Lung (tissue), 12 donors: Measurements from ENCODE around the gene GRK4. TPM values are rescaled to one million over a fixed set of nuclear protein-coding genes. Genes with fewer than 3 reads are reported as not detected.
A peak's percentile ranks its signal among the peaks of the same experiment; 100 is the strongest.

Source experiments
- ATAC-seq: fragments of 200-7000 bp; cut with Tn5 transposase; one replicate; pipeline ENCODE4 v1.9.1; 2020; ENCODE audit warnings: moderate number of reproducible peaks; ENCODE audit not compliant: insufficient read depth, low FRiP score
- DNase-seq, 3 donors: peaks; one replicate each; pipeline ENCODE4 v3.0.0-alpha.2; 2013 to 2017
- H3K27ac ChIP-seq, 2 donors: one replicate each; pipeline ENCODE4 v1.5.1; 2013; ENCODE audit warnings: mild to moderate bottlenecking in 2 of 2, moderate library complexity in 2 of 2, control low read depth in 1 of 2, inconsistent platforms in 1 of 2, low read depth in 1 of 2, low read length in 1 of 2
- H3K27me3 ChIP-seq, 3 donors: one replicate each; pipeline ENCODE4 v1.5.1; 2013; ENCODE audit warnings: low read length in 2 of 3; ENCODE audit not compliant: control insufficient read depth in 3 of 3, insufficient read depth in 3 of 3
- H3K36me3 ChIP-seq, 4 donors: one replicate each; pipeline ENCODE4 v1.5.1; 2013; ENCODE audit warnings: low read length in 4 of 4, mild to moderate bottlenecking in 1 of 4, moderate library complexity in 1 of 4; ENCODE audit not compliant: control insufficient read depth in 4 of 4, insufficient read depth in 4 of 4
- H3K4me1 ChIP-seq, 5 donors: one replicate each; pipeline ENCODE4 v1.5.1; 2013; ENCODE audit warnings: low read length in 5 of 5, mild to moderate bottlenecking in 2 of 5, moderate library complexity in 1 of 5; ENCODE audit not compliant: control insufficient read depth in 5 of 5, insufficient read depth in 5 of 5
- H3K4me3 ChIP-seq: one replicate; pipeline ENCODE4 v1.5.1; 2013; ENCODE audit warnings: mild to moderate bottlenecking, control low read depth, moderate library complexity
- H3K9ac ChIP-seq, 2 donors: one replicate each; pipeline ENCODE4 v1.5.1; 2013; ENCODE audit warnings: low read length in 2 of 2, control low read depth in 1 of 2; ENCODE audit not compliant: insufficient read depth in 1 of 2
- H3K9me3 ChIP-seq, 4 donors: one replicate each; pipeline ENCODE4 v1.5.1; 2013; ENCODE audit warnings: low read length in 3 of 4, mild to moderate bottlenecking in 1 of 4, moderate library complexity in 1 of 4; ENCODE audit not compliant: control insufficient read depth in 4 of 4, insufficient read depth in 3 of 4
- WGBS, 2 donors: extraction: QIAGEN DNeasy Blood & Tissue Kit; methylation state at CpG; one replicate each; pipeline ENCODE4 v1.1.7; 2013; 5-methylcytosine and 5-hydroxymethylcytosine counted together
- polyA plus RNA-seq, 2 donors: library from polyadenylated mRNA; stranded (reverse); fragments of 200-250 nt; gene quantifications; one replicate each; pipeline ENCODE4 v1.2.1, GENCODE V29; 2013
- total RNA-seq, 2 donors: library from RNA; depleted of rRNA in 1 of 2; stranded (reverse); fragments of >200 nt in 1 of 2; gene quantifications; one replicate each; pipeline ENCODE4 v1.2.1, GENCODE V29; 2014 to 2021
- TF ChIP-seq, protein P1 (sequence below): IDR thresholded peaks from 2 replicates; pipeline ENCODE4 v1.5.1; 2012; ENCODE audit warnings: mild to moderate bottlenecking; ENCODE audit errors: control extremely low read depth, extremely low read depth
- donor health status: control.
- donor health status: control.
- donor health status: Bipolar disorder and iron deficiency.
- donor health status: healthy.
- donor health status: DM: yes; HTN: yes; CAD: no.

The GRK4 gene
- total and polyA plus RNA-seq, 4 donors: 1.8 to 6.7 (median 3.2) TPM

DNA sequence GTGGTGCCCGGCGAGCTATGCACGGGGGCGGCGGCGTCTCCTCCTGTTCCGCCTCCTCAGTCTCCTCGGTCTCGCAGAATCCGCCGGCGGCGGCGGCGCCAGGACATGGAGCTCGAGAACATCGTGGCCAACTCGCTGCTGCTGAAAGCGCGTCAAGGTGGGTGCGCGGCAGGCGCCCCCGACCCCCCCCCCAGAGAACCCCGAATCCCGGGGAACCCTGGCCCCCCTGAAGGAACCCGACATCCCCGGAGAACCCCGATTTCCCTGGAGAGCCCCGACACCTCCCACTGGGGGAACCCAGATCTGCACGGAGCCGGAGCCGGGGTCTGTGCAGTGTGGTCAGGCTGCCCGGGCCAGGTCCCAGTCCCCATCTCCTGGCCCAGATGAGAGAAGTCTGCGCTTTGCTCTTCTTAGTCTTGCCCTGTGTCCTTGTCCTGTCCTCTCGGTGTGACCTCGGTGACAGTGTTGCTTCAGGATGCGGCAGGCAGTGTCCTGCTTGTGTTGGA lies 648 bp downstream of the GRK4 start:
- H3K27ac ChIP-seq: peak overlapping the region; percentile 74 to 77
- peaks cover 0 to 3% (median under 1%) of the 10 kb centered on the region in 4 donors for H3K36me3 ChIP-seq
- H3K9me3 ChIP-seq: peaks cover 0 to 2% (median 0%) of the 10 kb centered on the region in 4 donors
- H3K9ac ChIP-seq: peak overlapping the region; percentile 19 to 71
- TF ChIP-seq, protein P1, sequence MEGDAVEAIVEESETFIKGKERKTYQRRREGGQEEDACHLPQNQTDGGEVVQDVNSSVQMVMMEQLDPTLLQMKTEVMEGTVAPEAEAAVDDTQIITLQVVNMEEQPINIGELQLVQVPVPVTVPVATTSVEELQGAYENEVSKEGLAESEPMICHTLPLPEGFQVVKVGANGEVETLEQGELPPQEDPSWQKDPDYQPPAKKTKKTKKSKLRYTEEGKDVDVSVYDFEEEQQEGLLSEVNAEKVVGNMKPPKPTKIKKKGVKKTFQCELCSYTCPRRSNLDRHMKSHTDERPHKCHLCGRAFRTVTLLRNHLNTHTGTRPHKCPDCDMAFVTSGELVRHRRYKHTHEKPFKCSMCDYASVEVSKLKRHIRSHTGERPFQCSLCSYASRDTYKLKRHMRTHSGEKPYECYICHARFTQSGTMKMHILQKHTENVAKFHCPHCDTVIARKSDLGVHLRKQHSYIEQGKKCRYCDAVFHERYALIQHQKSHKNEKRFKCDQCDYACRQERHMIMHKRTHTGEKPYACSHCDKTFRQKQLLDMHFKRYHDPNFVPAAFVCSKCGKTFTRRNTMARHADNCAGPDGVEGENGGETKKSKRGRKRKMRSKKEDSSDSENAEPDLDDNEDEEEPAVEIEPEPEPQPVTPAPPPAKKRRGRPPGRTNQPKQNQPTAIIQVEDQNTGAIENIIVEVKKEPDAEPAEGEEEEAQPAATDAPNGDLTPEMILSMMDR: no peak
- no peaks in the 10 kb centered on the region for H3K27me3 ChIP-seq
- DNase-seq (peak in 2 of 3 donors; percentile 13 to 18), ATAC-seq (peak; percentile 41)
- H3K4me1 ChIP-seq: peaks cover 0 to 30% (median 11%) of the 10 kb centered on the region in 5 donors
- H3K4me3 ChIP-seq: peak overlapping the region; percentile 94
- 1 to 2% methylated on average over 27 to 38 of the region's 38 CpGs for WGBS, 2 donors

DNA sequence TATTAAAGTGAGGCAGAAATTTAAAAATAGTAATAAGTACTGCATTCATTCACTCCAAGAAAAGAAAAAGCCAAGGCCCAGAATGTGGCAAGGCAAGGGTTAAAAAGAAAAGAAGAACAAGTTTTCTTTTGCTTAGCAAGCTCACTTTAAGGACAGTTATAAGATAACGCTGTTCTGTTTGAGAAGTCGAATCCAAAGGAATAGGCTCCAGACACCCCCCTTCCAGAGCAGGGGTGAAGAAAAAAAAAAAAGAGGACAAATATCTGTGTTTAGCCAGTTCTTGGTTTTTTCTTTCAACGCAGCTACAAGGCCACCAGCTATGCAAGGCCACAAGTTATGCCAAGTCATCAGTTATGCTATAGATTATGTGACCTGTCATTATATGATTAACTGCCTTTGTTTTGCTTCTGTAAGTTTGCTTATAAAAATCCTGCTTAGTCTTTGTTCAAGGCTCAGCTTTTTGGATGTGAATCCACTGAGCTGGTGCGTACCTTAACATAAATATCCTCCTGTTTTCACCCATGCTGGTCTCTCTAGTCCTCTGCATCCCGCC lies 1.4 kb downstream of the GRK4 start:
- H3K9me3 ChIP-seq: peaks cover 0 to 2% (median 0%) of the 10 kb centered on the region in 4 donors
- no peaks in the 10 kb centered on the region for H3K27me3 ChIP-seq
- peaks cover 0 to 30% (median 11%) of the 10 kb centered on the region in 5 donors for H3K4me1 ChIP-seq
- H3K9ac ChIP-seq: peak overlapping the region; percentile 19 to 71
- TF ChIP-seq, protein P1: no peak
- peaks cover 0 to 3% (median under 1%) of the 10 kb centered on the region in 4 donors for H3K36me3 ChIP-seq
- no peak overlapping the region for H3K4me3 ChIP-seq
- H3K27ac ChIP-seq: no peak overlapping the region
- no peak for ATAC-seq
- WGBS, 2 donors: 53 to 65% methylated on average over 5 of the region's 5 CpGs
- DNase-seq: peak in 2 of 3 donors; percentile 31 to 42

DNA sequence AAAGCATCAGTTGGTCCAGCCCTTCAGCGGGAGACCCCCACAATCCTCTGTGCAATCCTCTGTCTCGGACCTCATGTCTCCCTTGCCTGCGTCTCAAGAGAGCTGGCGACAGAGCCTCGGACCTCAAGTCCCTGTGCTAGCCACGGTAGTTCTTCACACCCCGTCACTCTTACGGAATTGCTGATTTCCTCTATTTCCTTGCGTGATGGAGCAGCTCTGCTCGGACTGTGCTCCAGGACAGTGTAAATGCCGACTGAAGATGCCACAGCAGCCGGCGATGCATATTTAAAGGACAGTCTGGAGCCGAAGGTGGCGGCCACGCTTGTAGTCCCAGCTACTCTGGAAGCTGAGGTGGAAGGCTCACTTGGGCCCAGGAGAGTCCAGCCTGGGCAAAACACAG lies 1.9 kb downstream of the GRK4 start:
- DNase-seq (peak in 1 of 3 donors; percentile 16), ATAC-seq (no peak)
- H3K36me3 ChIP-seq: peaks cover 0 to 3% (median under 1%) of the 10 kb centered on the region in 4 donors
- no peak overlapping the region for H3K27ac ChIP-seq
- H3K9ac ChIP-seq: peak overlapping the region in 1 of 2 donors; percentile 71
- WGBS, 2 donors: 79 to 90% methylated on average over 16 of the region's 16 CpGs
- no peaks in the 10 kb centered on the region for H3K27me3 ChIP-seq
- H3K4me1 ChIP-seq: peaks cover 0 to 30% (median 11%) of the 10 kb centered on the region in 5 donors
- H3K9me3 ChIP-seq: peaks cover 0 to 2% (median 0%) of the 10 kb centered on the region in 4 donors
- TF ChIP-seq, protein P1: no peak
- H3K4me3 ChIP-seq: no peak overlapping the region
